ENCODE results near the gene GPR108. TPM values are rescaled to one million over a fixed set of nuclear protein-coding genes. Genes with fewer than 3 reads are reported as not detected.

The GPR108 gene
- total RNA-seq, 1 donor from 2014 or later = 72.8 TPM

DNA sequence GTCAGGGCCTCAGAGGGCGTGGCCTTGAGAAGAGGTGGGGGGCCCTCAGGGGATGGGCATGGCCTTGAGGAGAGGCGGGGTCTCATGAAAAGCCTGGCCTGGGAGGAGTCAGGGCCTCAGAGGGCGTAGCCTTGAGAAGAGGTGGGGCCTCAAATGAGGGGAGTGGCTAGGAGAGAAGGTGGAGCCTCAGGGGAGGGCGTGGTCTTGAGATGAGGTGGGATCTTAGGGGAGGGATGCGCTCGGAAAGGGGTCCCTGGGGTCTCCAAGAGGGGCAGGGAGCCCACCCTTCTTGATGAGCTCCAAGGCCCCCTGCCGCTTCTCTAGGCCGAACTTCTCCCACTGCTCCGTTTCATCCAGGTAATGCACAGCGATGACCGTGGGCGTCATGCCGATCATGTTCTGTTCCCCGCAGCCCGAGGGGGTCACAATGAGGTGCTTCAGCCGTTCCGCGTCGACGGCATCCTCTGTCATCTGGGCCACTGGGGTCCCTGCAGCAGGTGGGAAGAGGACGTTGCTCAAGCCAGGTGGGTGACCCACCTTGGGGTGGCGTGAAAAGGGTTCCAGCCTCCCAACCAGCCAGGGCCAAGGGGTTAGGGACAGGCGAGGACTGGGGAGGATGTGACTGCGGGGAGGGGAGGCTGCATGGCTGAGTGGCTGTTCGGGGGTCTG lies 43.1 kb downstream of the GPR108 start:
- H3K4me1 Mint-ChIP-seq (ENCODE audit: low read depth) = no peaks in the 10 kb centered on the region
- TF ChIP-seq CTCF (IDR thresholded peaks at IDR 0.05; ENCODE audit: unreplicated experiment) = no peak
- no peaks in the 10 kb centered on the region for H3K36me3 Mint-ChIP-seq (ENCODE audit: insufficient read depth)
- H3K9me3 Mint-ChIP-seq (ENCODE audit: low read depth) = no peaks in the 10 kb centered on the region
- DNase-seq (ENCODE audit: low spot score, unreplicated experiment) = no peak
- no peak overlapping the region for H3K4me3 Mint-ChIP-seq (ENCODE audit: low read depth)
- no peaks in the 10 kb centered on the region for H3K27me3 Mint-ChIP-seq
- no peak overlapping the region for H3K27ac Mint-ChIP-seq

DNA sequence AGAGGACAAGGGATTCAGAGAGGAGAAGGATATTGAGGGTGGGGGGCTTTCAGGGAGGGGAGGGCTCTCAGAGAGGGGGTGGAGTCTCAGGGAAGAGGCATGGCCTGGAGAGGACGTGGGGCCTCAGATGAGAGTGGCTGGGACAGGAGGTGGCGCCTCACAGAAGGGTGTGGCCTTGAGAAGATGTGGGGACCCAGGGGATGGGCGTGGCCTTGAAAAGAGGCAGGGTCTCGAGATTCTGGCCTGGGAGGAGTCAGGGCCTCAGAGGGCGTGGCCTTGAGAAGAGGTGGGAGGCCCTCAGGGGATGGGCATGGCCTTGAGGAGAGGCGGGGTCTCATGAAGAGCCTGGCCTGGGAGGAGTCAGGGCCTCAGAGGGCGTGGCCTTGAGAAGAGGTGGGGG lies 43.7 kb downstream of the GPR108 start:
- Mint-ChIP-seq H3K9me3 (ENCODE audit: low read depth) (no peaks in the 10 kb centered on the region), H3K27ac (no peak overlapping the region), H3K4me1 (ENCODE audit: low read depth) (no peaks in the 10 kb centered on the region), H3K27me3 (no peaks in the 10 kb centered on the region), H3K4me3 (ENCODE audit: low read depth) (no peak overlapping the region), H3K36me3 (ENCODE audit: insufficient read depth) (no peaks in the 10 kb centered on the region)
- TF ChIP-seq CTCF (IDR thresholded peaks at IDR 0.05; ENCODE audit: unreplicated experiment) = no peak
- DNase-seq (ENCODE audit: low spot score, unreplicated experiment) = no peak

- Mint-ChIP-seq H3K36me3 (ENCODE audit: insufficient read depth) (no peaks in the 10 kb centered on the region), H3K27me3 (no peaks in the 10 kb centered on the region), H3K27ac (no peak overlapping the region), H3K9me3 (ENCODE audit: low read depth) (no peaks in the 10 kb centered on the region), H3K4me1 (ENCODE audit: low read depth) (no peaks in the 10 kb centered on the region), H3K4me3 (ENCODE audit: low read depth) (no peak overlapping the region)
- no peak for TF ChIP-seq CTCF (IDR thresholded peaks at IDR 0.05; ENCODE audit: unreplicated experiment)
- no peak for DNase-seq (ENCODE audit: low spot score, unreplicated experiment)
Measured at GRCh38 chr19:6693056-6693471, 44.3 kb downstream of the GPR108 start.

GRCh38 chr19:6692027-6692426 lies 45.4 kb downstream of the GPR108 start:
- Mint-ChIP-seq H3K36me3 (ENCODE audit: insufficient read depth) (no peaks in the 10 kb centered on the region), H3K4me1 (ENCODE audit: low read depth) (no peaks in the 10 kb centered on the region), H3K9me3 (ENCODE audit: low read depth) (no peaks in the 10 kb centered on the region), H3K4me3 (ENCODE audit: low read depth) (no peak overlapping the region), H3K27ac (no peak overlapping the region), H3K27me3 (no peaks in the 10 kb centered on the region)
- TF ChIP-seq CTCF (IDR thresholded peaks at IDR 0.05; ENCODE audit: unreplicated experiment) = no peak
- DNase-seq (ENCODE audit: low spot score, unreplicated experiment) = no peak

DNA sequence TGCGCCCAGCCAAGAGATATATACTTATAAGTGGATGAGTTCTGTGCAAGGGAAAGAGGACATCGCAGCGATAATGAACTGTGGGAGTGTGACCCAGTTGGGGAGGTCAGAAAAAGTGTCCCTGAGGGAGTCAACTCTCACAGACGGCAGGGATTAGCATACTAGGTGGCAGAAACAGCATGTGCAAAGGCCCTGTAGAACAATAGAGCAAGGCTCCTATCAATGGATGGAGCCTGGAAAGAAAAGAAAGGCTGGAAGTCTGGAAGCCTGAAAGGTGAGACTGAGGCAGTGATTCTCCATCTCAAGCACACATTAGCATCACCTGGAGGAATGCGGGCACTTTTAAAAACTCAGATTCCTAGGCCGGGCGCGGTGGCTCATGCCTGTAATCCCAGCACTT lies 46.0 kb downstream of the GPR108 start:
- Mint-ChIP-seq H3K4me1 (ENCODE audit: low read depth) (no peaks in the 10 kb centered on the region), H3K27me3 (peaks cover 2% of the 10 kb centered on the region), H3K4me3 (ENCODE audit: low read depth) (no peak overlapping the region), H3K36me3 (ENCODE audit: insufficient read depth) (no peaks in the 10 kb centered on the region), H3K9me3 (ENCODE audit: low read depth) (no peaks in the 10 kb centered on the region), H3K27ac (no peak overlapping the region)
- no peak for TF ChIP-seq CTCF (IDR thresholded peaks at IDR 0.05; ENCODE audit: unreplicated experiment)
- DNase-seq (ENCODE audit: low spot score, unreplicated experiment) = no peak

Measured in progenitor cell of endocrine pancreas (in vitro differentiated cells).